Activated CD8-positive, alpha-beta memory T cell treated with anti-CD3 and anti-CD28 coated beads, Interleukin-2, amount 50 U/mL, for 1 hour (primary cell): Measurements from ENCODE around the gene TXNDC12.
A peak's percentile ranks its signal among the peaks of the same experiment; 100 is the strongest.

Experiments
- DNase-seq: peaks from one replicate; pipeline ENCODE4 v3.0.0-alpha.2; 2020; ENCODE audit errors: extremely low read depth

TXNDC12 gene

GRCh38 chr1:51998701-51999100 is 56.3 kb downstream of the TXNDC12 start:
- DNase-seq, result no peak

GRCh38 chr1:51997974-51998382 is 57.0 kb downstream of the TXNDC12 start:
- no peak for DNase-seq

- DNase-seq, result peak; percentile 10
Measured at GRCh38 chr1:51990478-51990965, 64.5 kb downstream of the TXNDC12 start, which contains the start of gene RAB3B. Gene RAB3B (minus strand): TSS chr1:51990700. CDS start chr1:51977117, 13,583 bp downstream.

GRCh38 chr1:51989582-51990477 is 65.2 kb downstream of the TXNDC12 start:
- DNase-seq, result no peak

DNA sequence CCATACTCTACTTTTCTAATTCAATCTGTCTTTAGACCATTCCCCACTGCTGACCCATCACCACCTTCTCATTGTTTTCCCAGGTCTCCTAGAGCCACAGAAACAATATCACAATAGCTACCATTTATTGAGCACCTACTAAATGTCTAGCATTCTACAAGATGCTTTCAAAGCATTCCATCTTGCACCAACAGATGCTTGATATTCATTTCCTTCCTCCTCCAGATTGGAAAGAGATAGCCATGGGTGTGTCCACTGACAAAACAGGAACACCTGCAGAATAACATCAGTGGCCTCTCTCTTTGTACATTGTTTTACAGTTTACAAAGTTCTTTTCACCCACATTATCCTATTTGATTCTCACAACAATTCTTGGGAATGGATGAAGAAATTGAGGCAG is 66.7 kb downstream of the TXNDC12 start:
- DNase-seq, result no peak

DNA sequence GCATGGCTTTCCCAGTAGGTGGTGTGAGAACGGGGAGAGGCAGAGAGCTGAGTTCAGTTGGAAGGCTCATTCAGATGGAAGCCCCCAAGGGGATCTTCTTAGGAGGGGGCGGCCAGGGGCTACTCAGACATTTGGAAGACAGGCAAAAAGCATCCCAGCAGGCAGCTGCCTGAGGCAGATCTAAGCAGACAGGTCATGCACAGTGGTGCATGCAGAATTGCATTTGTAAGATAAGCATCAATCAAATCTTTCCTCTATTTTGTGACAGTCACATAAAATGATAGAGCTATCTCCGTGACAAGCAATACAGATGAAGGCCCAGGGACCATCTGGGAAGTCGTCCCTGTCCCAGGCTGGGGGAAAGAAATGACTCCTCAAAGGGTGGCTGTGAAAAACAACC is 68.3 kb downstream of the TXNDC12 start:
- DNase-seq, result no peak

GRCh38 chr1:51982161-51982560 is 72.8 kb downstream of the TXNDC12 start:
- DNase-seq, result no peak

- DNase-seq, result no peak
Measured at GRCh38 chr1:51981555-51981954, 73.4 kb downstream of the TXNDC12 start.

- DNase-seq, result no peak
Measured at GRCh38 chr1:51978099-51978498, 76.9 kb downstream of the TXNDC12 start.

GRCh38 chr1:51976846-51977602 is 78.0 kb downstream of the TXNDC12 start:
- DNase-seq, result no peak

- DNase-seq, result no peak
Measured at GRCh38 chr1:51973587-51974474, 81.2 kb downstream of the TXNDC12 start.
